ELR (cell line): ENCODE results near the gene THRB.
A peak's percentile ranks its signal among the peaks of the same experiment; 100 is the strongest.

Source experiments
- DNase-seq: peaks from one replicate; pipeline ENCODE4 v3.0.0-alpha.2; 2015; ENCODE audit warnings: low read depth

Gene THRB

GRCh38 chr3:24264748-24265158, 229.9 kb downstream of the THRB start:
- peak; percentile 67 for DNase-seq

- no peak for DNase-seq
Observed at GRCh38 chr3:24264011-24264410, 230.6 kb downstream of the THRB start.

DNA sequence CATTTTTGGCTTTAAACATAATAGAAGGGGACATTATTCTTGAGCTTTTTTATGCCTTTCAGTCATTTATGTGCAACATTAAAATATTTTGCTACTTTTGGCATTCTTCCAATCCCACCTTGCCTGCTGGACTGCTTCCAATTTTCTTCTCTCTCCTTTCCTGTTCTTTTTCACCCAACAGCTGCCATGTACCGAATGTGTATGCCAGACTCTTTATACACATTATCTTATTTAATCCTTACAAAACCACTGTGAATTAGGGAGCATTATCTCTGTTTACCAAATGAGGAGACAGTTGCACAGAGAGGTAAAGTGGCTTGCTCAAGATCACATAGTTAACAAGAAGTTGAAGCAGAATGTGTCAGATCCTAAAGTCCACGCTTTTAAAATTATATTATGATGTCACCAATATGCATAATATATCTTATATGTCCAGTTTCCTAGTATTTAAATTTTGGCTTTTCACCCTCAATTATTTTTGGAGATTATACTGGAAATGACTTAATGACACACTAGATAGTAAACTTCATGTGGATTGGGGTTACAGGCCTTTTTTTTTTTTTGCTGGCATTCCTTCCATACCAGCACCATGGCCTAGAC, 231.5 kb downstream of the THRB start:
- DNase-seq: no peak

GRCh38 chr3:24261521-24261920, 233.1 kb downstream of the THRB start:
- no peak for DNase-seq

- DNase-seq: peak; percentile 33
Observed at GRCh38 chr3:24259901-24260512, 234.6 kb downstream of the THRB start.

- no peak for DNase-seq
Observed at GRCh38 chr3:24258727-24259600, 235.7 kb downstream of the THRB start.

- no peak for DNase-seq
Observed at GRCh38 chr3:24258260-24258659, 236.4 kb downstream of the THRB start.

DNA sequence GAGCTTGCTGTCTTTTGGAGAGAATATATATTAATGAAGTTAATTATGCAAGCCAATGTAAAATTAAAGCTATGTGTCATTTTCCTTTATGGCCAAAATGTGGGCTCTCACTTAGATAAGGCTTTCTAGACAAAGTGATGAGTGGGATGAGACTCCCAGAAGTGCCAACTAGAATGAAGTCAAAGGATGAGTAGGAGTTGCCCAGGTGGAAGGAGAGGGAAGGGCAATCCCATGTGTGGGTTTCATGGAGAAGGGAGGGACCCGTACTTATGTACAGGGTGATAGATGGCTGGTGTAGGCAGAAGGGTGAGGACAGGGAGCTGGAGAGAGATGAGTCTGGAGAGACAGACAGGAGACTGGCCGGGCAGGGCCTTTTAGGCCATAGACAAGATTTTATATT, 239.2 kb downstream of the THRB start:
- DNase-seq: no peak

GRCh38 chr3:24254649-24255048, 240.0 kb downstream of the THRB start:
- peak; percentile 88 for DNase-seq

- no peak for DNase-seq
Observed at GRCh38 chr3:24253336-24253735, 241.3 kb downstream of the THRB start.

DNA sequence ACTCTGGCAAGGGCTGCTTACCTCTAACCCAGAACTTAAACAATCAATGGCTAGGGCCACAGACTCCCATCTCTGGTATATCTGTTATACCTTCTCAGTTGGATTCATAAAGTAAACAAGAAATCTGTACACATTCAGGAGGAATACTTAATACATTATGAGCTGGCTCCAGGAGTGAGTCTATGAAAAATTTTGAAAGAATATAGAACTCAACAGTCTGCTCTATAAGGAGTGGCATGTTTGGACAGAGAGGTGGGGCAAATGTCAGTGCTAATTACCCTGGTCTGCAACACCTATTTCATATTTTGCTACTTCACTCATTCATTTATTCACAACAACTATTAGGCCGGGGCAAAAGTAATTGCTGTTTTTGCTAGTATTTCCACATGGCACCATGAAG, 245.1 kb downstream of the THRB start:
- no peak for DNase-seq

DNA sequence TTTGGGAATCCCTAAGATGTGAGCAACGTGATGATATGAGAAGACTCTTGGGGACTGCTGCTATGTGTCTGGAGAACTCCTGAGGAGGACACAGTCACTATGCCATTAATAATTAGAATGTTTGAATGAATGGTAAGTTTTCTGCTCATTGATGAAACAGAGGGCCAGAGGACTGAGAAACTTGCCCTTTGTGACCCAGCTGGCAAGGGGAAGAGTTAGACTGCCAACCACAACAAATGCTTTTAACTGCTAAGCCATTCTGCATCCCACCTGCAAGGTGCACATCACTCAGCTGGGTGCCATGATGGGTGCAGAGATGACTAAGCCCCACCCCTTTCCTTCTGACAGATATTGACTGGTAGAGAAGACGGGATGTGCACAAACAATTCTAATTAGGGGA, 249.6 kb downstream of the THRB start:
- no peak for DNase-seq

GRCh38 chr3:24244491-24244890, 250.2 kb downstream of the THRB start:
- no peak for DNase-seq

DNA sequence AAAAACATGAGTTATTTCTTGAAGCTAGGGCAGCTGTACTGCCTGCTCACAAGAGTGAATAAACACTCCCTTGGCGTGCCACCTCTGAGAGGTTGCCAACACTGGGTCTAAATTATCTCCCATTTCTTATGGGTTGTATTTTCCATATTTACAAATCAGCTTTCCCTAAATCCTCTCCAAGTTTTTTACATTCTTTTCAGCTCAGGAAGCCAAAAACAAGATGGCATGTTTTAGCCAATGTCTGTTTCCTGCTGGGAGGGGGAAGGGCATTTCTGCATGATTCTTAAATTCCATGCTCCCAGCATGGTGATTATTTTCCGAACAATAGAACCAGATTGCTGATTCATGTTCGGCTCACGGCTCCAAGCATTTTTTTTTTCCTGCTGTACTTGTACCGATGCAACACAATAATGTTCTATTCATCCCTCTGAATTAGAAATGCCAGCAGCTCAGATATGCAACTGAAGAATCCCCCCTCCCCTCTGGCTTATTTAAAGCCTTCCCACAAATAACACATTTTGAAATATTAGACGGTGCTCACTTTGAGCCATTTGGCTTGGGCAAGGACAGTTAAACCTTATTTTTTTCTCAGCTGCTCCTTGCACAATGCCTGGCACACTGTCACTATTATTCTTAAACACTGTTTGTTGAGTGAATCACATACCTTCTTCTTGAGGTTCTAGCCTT, 252.5 kb downstream of the THRB start:
- DNase-seq: peak; percentile 79

GRCh38 chr3:24240306-24240705, 254.3 kb downstream of the THRB start:
- DNase-seq: no peak

GRCh38 chr3:24237971-24238706, 256.5 kb downstream of the THRB start:
- peak; percentile 96 for DNase-seq

DNA sequence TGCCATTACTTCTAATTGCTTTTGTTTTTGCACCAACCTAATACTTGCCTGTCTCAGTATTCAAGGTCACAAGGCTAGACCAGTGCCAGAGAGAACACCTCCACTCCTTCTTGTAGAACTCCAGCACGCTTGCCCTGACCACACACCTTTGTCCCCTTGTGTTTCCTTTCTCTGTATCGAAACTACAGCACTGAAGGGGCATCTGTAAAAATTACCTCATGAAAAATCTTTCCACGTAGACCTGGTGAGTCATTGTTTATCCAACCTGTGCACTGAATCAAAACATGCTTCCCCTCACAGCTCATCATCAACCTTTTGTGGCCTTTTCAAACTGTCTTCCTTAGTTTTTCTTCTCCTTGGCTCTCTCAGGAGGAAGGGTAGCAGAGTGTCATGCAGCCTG, 259.5 kb downstream of the THRB start:
- peak; percentile 58 for DNase-seq

GRCh38 chr3:24232784-24233183, 261.9 kb downstream of the THRB start:
- DNase-seq: no peak

DNA sequence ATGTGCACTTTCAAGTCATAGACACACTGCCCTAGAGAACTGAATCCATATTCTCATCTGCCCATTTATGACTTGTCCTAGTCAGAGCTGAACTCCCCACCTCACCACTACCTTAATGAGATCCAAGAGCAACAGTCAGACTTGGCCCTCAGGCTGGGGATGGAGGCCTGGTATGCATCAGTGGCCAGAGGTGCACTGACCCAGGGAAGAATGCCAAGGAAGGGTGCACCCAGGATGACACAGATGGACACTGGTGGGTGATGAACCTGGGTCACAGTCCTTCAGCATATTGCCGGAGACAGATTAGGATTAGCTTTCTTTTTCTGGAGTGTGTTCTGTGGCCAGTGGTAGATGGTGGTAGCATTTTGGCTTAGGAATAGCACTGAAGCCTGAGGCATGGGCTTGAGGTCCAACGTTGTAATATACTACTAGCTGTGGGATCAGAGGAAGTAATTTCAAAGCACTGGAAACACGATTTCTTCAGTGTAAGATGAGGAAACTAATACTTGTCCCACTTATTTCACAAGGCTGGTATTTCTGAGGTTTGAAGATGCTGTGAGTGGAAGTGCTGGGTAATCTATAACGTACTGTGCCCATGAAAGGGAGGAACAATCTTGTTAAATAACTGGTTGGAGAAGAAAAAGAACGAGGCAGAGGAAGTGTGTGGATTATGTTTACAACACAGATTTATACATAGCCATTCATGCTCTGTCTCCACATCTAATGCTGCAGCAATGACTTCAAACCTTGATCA, 265.0 kb downstream of the THRB start:
- DNase-seq: peak; percentile 17

DNA sequence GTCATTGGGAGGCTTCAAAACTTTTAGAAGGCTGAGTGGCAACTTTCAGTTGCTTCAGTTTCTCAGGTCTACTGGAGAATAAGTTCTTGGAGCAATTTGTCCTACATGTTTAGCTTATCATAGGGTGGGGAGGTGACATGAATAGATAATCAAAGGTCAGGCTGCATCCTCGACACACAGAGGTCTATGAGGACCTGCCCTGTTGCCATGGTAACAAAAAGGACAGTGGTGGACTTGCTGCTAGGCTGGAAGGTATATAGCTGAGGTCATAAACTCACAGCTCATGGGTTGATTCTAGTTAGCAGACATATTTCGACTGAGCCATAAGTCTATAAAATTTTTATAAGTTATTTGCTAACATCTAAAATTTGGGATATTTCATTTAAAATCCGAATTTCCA, 267.0 kb downstream of the THRB start:
- no peak for DNase-seq

DNA sequence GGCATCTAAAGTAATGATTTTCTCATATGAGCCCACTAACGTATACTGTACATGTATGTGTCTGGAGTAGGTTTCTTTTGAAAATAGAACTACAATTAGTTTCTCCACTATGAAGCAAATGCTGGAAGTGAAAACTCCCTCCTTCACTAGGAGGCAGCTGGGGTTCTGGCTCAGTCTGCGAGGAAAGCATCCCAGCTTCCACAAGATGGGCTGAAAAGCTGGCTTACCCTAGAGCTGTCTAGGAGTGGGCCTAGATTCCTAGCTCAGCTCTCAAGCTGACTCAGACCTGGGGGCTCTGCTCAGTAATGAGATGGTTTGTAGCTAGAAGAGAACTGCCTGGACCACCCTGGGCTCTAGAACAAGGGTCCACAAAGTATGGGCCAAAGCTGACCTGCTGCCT, 268.3 kb downstream of the THRB start:
- no peak for DNase-seq
